ENCODE results near the gene CUTC.

DNA sequence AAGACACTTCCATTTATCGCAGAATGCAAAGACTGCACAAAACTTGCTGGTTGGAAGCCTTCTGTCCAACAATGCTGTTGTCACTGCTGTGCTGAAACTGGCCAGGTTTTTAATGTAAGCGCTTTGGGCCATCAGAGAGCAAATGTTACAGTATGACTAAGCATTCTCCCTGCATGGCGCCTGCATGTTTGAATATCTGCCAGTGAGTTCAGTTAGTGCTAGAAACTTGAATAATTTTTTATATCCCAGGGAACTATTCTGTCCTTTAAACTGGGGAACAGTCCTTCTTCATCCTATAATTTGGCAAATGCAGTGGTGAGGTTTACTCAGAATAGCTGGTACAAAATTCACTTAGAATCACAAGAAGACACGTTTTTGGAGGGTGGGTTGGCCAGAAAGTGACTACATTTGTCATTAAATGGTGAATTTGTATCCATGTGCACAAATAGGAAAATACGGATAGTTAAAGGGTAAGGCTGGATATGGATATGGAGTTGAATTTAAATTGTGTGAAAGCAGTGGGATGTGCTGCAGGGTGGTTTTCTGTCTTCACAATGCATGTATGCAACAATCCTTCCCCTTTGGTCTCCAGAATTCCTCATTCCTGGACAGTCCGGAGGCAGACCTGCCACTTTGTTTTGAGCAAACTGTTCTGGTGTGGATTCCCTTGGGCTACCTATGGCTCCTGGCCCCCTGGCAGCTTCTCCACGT lies 52.1 kb downstream of the CUTC start:
- TF ChIP-seq, protein P1, sequence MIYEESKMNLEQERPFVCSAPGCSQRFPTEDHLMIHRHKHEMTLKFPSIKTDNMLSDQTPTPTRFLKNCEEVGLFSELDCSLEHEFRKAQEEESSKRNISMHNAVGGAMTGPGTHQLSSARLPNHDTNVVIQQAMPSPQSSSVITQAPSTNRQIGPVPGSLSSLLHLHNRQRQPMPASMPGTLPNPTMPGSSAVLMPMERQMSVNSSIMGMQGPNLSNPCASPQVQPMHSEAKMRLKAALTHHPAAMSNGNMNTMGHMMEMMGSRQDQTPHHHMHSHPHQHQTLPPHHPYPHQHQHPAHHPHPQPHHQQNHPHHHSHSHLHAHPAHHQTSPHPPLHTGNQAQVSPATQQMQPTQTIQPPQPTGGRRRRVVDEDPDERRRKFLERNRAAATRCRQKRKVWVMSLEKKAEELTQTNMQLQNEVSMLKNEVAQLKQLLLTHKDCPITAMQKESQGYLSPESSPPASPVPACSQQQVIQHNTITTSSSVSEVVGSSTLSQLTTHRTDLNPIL (CRISPR knock-in tag; IDR thresholded peaks at IDR 0.05; ENCODE audit: low read depth): no peak
- TF ChIP-seq ARNTL (CRISPR knock-in tag; IDR thresholded peaks at IDR 0.05; ENCODE audit: borderline replicate concordance, low read depth): no peak
- TF ChIP-seq GLIS3 (CRISPR knock-in tag; IDR thresholded peaks at IDR 0.05): no peak
- TF ChIP-seq, protein P2, sequence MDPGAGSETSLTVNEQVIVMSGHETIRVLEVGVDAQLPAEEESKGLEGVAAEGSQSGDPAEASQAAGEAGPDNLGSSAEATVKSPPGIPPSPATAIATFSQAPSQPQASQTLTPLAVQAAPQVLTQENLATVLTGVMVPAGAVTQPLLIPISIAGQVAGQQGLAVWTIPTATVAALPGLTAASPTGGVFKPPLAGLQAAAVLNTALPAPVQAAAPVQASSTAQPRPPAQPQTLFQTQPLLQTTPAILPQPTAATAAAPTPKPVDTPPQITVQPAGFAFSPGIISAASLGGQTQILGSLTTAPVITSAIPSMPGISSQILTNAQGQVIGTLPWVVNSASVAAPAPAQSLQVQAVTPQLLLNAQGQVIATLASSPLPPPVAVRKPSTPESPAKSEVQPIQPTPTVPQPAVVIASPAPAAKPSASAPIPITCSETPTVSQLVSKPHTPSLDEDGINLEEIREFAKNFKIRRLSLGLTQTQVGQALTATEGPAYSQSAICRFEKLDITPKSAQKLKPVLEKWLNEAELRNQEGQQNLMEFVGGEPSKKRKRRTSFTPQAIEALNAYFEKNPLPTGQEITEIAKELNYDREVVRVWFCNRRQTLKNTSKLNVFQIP (CRISPR knock-in tag; IDR thresholded peaks at IDR 0.05; ENCODE audit: borderline replicate concordance, low read depth): no peak
